Smooth muscle cell of the brain vasculature (primary cell): Measurements from ENCODE around the gene PLIN3.
"Not testable (repeated sequence)": the region's sequence is repeated elsewhere in the genome, so short reads cannot be mapped to it uniquely, and the experiment has no call there.

Source experiments
- DNase-seq: peaks from one replicate; pipeline ENCODE4 v3.0.0-alpha.2; 2012; ENCODE audit warnings: low read depth, low spot score

The PLIN3 gene

GRCh38 chr19:4891066-4891465 lies 23.6 kb upstream of the PLIN3 start:
- no peak for DNase-seq

GRCh38 chr19:4889034-4889815 lies 21.8 kb upstream of the PLIN3 start:
- no peak for DNase-seq

GRCh38 chr19:4887803-4888202 lies 20.3 kb upstream of the PLIN3 start:
- DNase-seq, result not testable (repeated sequence)

- not testable (repeated sequence) for DNase-seq
Observed at GRCh38 chr19:4884993-4885392, 17.5 kb upstream of the PLIN3 start.

GRCh38 chr19:4882874-4883273 lies 15.4 kb upstream of the PLIN3 start:
- not testable (repeated sequence) for DNase-seq

- no peak for DNase-seq
Observed at GRCh38 chr19:4879041-4879440, 11.6 kb upstream of the PLIN3 start.

GRCh38 chr19:4878491-4878968 lies 11.1 kb upstream of the PLIN3 start:
- DNase-seq, result no peak

GRCh38 chr19:4877753-4878490 lies 10.5 kb upstream of the PLIN3 start:
- DNase-seq, result no peak

- no peak for DNase-seq
Observed at GRCh38 chr19:4873930-4874329, 6.5 kb upstream of the PLIN3 start.

GRCh38 chr19:4871711-4872110 lies 4.2 kb upstream of the PLIN3 start:
- DNase-seq, result no peak

- DNase-seq, result peak; percentile 56
Observed at GRCh38 chr19:4870025-4870700, 2.7 kb upstream of the PLIN3 start.

- no peak for DNase-seq
Observed at GRCh38 chr19:4868286-4868834, 893 bp upstream of the PLIN3 start.

GRCh38 chr19:4866595-4867424 lies 657 bp downstream of the PLIN3 start:
- no peak for DNase-seq

- no peak for DNase-seq
Observed at GRCh38 chr19:4861147-4861546, 6.3 kb downstream of the PLIN3 start.

- no peak for DNase-seq
Observed at GRCh38 chr19:4859697-4860096, 7.8 kb downstream of the PLIN3 start.

GRCh38 chr19:4856468-4856867 lies 11.0 kb downstream of the PLIN3 start:
- DNase-seq, result not testable (repeated sequence)

GRCh38 chr19:4853506-4853905 lies 14.0 kb downstream of the PLIN3 start:
- not testable (repeated sequence) for DNase-seq

GRCh38 chr19:4852484-4852883 lies 15.0 kb downstream of the PLIN3 start:
- no peak for DNase-seq

GRCh38 chr19:4851551-4852290 lies 15.7 kb downstream of the PLIN3 start:
- DNase-seq, result no peak

GRCh38 chr19:4849019-4849418 lies 18.4 kb downstream of the PLIN3 start:
- no peak for DNase-seq
